ENCODE results near the gene RPL3.
A peak's percentile ranks its signal among the peaks of the same experiment; 100 is the strongest.

RPL3 gene

GRCh38 chr22:39316440-39317083, 2.9 kb downstream of the RPL3 start:
- peak; percentile 90 for TF ChIP-seq CTCF (IDR thresholded peaks at IDR 0.05; ENCODE audit: low read depth, low read length, missing control alignments)
- DNase-seq (ENCODE audit: low read depth) = peak; percentile 91
- peak overlapping the region; percentile 88 for H3K4me3 ChIP-seq (ENCODE audit: low read depth, low read length)
- in situ Hi-C loops (cut with HindIII; ENCODE audit: low sequenced_read_pairs) = loop anchor here (5.0 kb wide), 1 partner anchor 79 kb away; no protein-coding TSS in a partner anchor

DNA sequence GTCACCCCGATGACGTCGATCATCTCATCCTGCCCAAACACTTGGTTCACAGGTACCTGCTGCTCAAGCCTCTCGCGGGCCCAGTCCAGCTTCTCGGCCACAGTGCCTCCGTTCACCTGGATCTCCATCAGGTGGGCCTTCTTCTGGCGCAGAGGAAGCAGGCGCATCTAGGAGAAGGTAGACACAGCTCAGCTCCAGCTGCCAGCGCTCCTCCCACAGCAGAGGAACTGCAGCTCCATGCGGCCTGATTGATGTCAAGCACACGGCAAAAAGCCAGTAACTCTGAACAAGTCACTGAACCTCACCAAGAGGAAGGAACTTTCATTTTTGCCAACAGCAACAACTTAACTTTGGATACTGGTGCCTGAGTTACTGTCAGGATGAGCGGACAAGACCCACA, 4.0 kb downstream of the RPL3 start:
- in situ Hi-C loops (cut with HindIII; ENCODE audit: low sequenced_read_pairs) = loop anchor here (5.0 kb wide), 1 partner anchor 78 kb away; no protein-coding TSS in a partner anchor
- TF ChIP-seq CTCF (IDR thresholded peaks at IDR 0.05; ENCODE audit: low read depth, low read length, missing control alignments) = no peak
- peak overlapping the region; percentile 88 for H3K4me3 ChIP-seq (ENCODE audit: low read depth, low read length)
- DNase-seq (ENCODE audit: low read depth) = no peak

DNA sequence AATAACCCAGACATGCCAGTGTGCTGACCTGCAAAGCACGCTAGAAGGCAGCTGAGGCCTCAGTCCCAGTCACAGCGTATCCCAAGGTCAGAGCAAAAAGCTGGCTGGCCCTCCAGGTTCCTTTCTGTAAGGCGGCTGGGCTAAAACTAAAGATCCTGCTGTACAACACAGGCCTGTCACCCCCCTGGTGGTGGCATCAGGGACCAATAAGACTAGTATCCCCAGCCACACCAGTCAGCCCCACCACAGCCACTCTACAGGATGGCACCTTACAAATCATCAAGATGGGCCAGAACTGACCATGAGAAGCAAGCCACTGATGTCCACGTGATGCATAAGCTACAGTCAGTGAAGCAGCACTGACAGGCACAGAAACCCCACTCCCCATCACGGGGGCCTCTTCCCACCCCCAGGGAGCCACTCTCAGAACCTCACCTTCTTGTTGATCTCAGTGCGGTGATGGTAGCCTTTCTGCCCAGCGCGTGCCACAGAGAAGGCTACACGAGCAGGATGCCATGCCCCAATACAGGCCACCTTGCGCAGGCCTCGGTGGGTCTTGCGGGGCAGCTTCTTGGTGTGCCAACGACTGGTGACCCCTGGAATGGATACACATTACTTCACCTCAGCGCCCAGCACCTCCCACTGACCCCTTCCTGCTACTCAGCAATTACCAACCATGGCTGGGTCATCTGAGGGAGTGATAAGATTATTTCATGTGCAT, 5.0 kb downstream of the RPL3 start:
- in situ Hi-C loops (cut with HindIII; ENCODE audit: low sequenced_read_pairs) = no loop called here
- no peak for TF ChIP-seq CTCF (IDR thresholded peaks at IDR 0.05; ENCODE audit: low read depth, low read length, missing control alignments)
- H3K4me3 ChIP-seq (ENCODE audit: low read depth, low read length) = no peak overlapping the region
- DNase-seq (ENCODE audit: low read depth) = no peak

GRCh38 chr22:39313258-39314001, 6.0 kb downstream of the RPL3 start:
- no peak for DNase-seq (ENCODE audit: low read depth)

GRCh38 chr22:39312410-39312809, 7.0 kb downstream of the RPL3 start:
- no peak for DNase-seq (ENCODE audit: low read depth)
- H3K4me3 ChIP-seq (ENCODE audit: low read depth, low read length) = no peak overlapping the region
- in situ Hi-C loops (cut with HindIII; ENCODE audit: low sequenced_read_pairs) = no loop called here
- no peak for TF ChIP-seq CTCF (IDR thresholded peaks at IDR 0.05; ENCODE audit: low read depth, low read length, missing control alignments)

More at GRCh38 chr22:39313258-39314001, 6.0 kb downstream of the RPL3 start:
- TF ChIP-seq CTCF (IDR thresholded peaks at IDR 0.05; ENCODE audit: low read depth, low read length, missing control alignments) = no peak
- in situ Hi-C loops (cut with HindIII; ENCODE audit: low sequenced_read_pairs) = no loop called here
- no peak overlapping the region for H3K4me3 ChIP-seq (ENCODE audit: low read depth, low read length)

- DNase-seq (ENCODE audit: low read depth) = no peak
- no peak for TF ChIP-seq CTCF (IDR thresholded peaks at IDR 0.05; ENCODE audit: low read depth, low read length, missing control alignments)
- in situ Hi-C loops (cut with HindIII; ENCODE audit: low sequenced_read_pairs) = no loop called here
- H3K4me3 ChIP-seq (ENCODE audit: low read depth, low read length) = no peak overlapping the region
These were observed 7.6 kb downstream of the RPL3 start for GRCh38 chr22:39311592-39312400.

Data from astrocyte of the cerebellum (primary cell).